Measurements from ENCODE around the gene RALY. TPM values are rescaled to one million over a fixed set of nuclear protein-coding genes. Genes with fewer than 3 reads are reported as not detected.
A peak's percentile ranks its signal among the peaks of the same experiment; 100 is the strongest.

Gene RALY
- total and polyA plus RNA-seq, 3 experiments from 2014 or later, result 159 to 230 (median 160) TPM

- H3K27ac ChIP-seq (ENCODE audit: low read depth, low read length), result no peak overlapping the region
- ChIA-PET CTCF (interaction anchor here (1.2 to 4.2 kb wide), 2 partner anchors 152 kb away, joined by 3 to 45 read pairs; no protein-coding TSS in a partner anchor), POLR2A (no interaction called here)
- no peak for DNase-seq
- H3K36me3 ChIP-seq (ENCODE audit: insufficient read depth, low read length), result peaks cover 5% of the 10 kb centered on the region
- peaks cover 0 to 30% (median 3%) of the 10 kb centered on the region in 3 donors for H3K36me3 Mint-ChIP-seq
- no peak overlapping the region for H3K4me3 Mint-ChIP-seq
- H3K27me3 Mint-ChIP-seq, result no peaks in the 10 kb centered on the region
- H3K9me3 Mint-ChIP-seq, result no peaks in the 10 kb centered on the region
- peaks cover 13% of the 10 kb centered on the region for H3K4me1 ChIP-seq (ENCODE audit: insufficient read depth, low read length)
- no peak overlapping the region for H3K4me3 ChIP-seq (ENCODE audit: low read length)
- peaks cover 52 to 82% (median 69%) of the 10 kb centered on the region in 3 donors for H3K4me1 Mint-ChIP-seq
- H3K9me3 ChIP-seq (ENCODE audit: low read length), result no peaks in the 10 kb centered on the region
- no peaks in the 10 kb centered on the region for H3K27me3 ChIP-seq (ENCODE audit: insufficient read depth, low read length, poor library complexity, severe bottlenecking)
- H3K27ac Mint-ChIP-seq, result peak overlapping the region in 4 of 8 donors; percentile 22 to 85 (median 48)
These were observed 72.9 kb downstream of the RALY start for GRCh38 chr20:34066476-34067090.

DNA sequence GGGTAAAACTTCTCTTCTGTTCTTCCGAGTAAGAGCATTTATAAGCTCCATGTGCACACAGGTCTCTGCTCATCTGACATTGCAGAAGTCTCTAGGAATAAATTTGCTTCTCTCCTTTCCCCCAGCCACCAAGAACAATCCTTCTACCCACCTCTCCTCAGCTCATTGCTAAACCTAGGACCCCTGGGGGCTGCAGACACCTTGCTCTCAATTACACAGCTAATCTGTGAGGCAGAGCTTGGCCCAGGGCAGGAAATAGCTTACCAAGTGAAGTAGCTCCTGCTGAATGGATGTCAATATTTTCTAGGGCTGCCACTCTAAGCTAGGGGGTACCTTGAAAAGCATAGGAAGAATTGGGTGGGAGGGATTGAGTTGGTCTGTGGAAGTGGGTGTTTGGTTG, 74.3 kb downstream of the RALY start:
- Mint-ChIP-seq H3K9me3 (no peaks in the 10 kb centered on the region), H3K27ac (peak overlapping the region; percentile 11 to 91 (median 67)), H3K4me1 (peaks cover 43 to 73% (median 62%) of the 10 kb centered on the region in 3 donors), H3K4me3 (no peak overlapping the region), H3K36me3 (peaks cover 0 to 42% (median 4%) of the 10 kb centered on the region in 3 donors), H3K27me3 (no peaks in the 10 kb centered on the region)
- CTCF ChIA-PET, result interaction anchor here (1.0 to 4.2 kb wide), 8 partner anchors 10 to 153 kb away, joined by 3 to 45 read pairs (median 4); no protein-coding TSS in a partner anchor
- Histone ChIP-seq H3K27me3 (ENCODE audit: insufficient read depth, low read length, poor library complexity, severe bottlenecking) (no peaks in the 10 kb centered on the region), H3K4me3 (ENCODE audit: low read length) (no peak overlapping the region), H3K9me3 (ENCODE audit: low read length) (no peaks in the 10 kb centered on the region), H3K4me1 (ENCODE audit: insufficient read depth, low read length) (peaks cover 13% of the 10 kb centered on the region), H3K36me3 (ENCODE audit: insufficient read depth, low read length) (peaks cover 7% of the 10 kb centered on the region), H3K27ac (ENCODE audit: low read depth, low read length) (no peak overlapping the region)
- DNase-seq, result no peak
- POLR2A ChIA-PET, result no interaction called here

- peak; percentile 24 to 69 (median 39) for DNase-seq
- Mint-ChIP-seq H3K9me3 (no peaks in the 10 kb centered on the region), H3K27ac (peak overlapping the region in 7 of 8 donors; percentile 37 to 78 (median 68)), H3K27me3 (no peaks in the 10 kb centered on the region), H3K36me3 (peaks cover 0 to 46% (median 4%) of the 10 kb centered on the region in 3 donors), H3K4me3 (no peak overlapping the region), H3K4me1 (peaks cover 39 to 60% (median 52%) of the 10 kb centered on the region in 3 donors)
- Histone ChIP-seq H3K4me1 (ENCODE audit: insufficient read depth, low read length) (peaks cover 13% of the 10 kb centered on the region), H3K4me3 (ENCODE audit: low read length) (no peak overlapping the region), H3K36me3 (ENCODE audit: insufficient read depth, low read length) (peaks cover 19% of the 10 kb centered on the region), H3K9me3 (ENCODE audit: low read length) (no peaks in the 10 kb centered on the region), H3K27ac (ENCODE audit: low read depth, low read length) (no peak overlapping the region), H3K27me3 (ENCODE audit: insufficient read depth, low read length, poor library complexity, severe bottlenecking) (no peaks in the 10 kb centered on the region)
- ChIA-PET POLR2A (interaction anchor here (0.5 kb wide), 1 partner anchor 108 kb away, joined by 3 read pairs; no protein-coding TSS in a partner anchor), CTCF (interaction anchor here (0.6 to 4.2 kb wide), 19 partner anchors 8 to 259 kb away, joined by 3 to 45 read pairs (median 4); partner anchors contain the start of genes CHMP4B and EIF2S2)
These were observed 75.8 kb downstream of the RALY start for GRCh38 chr20:34069341-34070078.

GRCh38 chr20:34070079-34070439, 76.3 kb downstream of the RALY start:
- Mint-ChIP-seq H3K9me3 (no peaks in the 10 kb centered on the region), H3K36me3 (peaks cover 0 to 48% (median 2%) of the 10 kb centered on the region in 3 donors), H3K27ac (peak overlapping the region in 4 of 8 donors; percentile 17 to 77 (median 52)), H3K4me1 (peaks cover 36 to 55% (median 48%) of the 10 kb centered on the region in 3 donors), H3K4me3 (no peak overlapping the region), H3K27me3 (no peaks in the 10 kb centered on the region)
- CTCF ChIA-PET, result interaction anchor here (0.9 to 4.2 kb wide), 9 partner anchors 10 to 155 kb away, joined by 3 to 45 read pairs (median 4); partner anchors contain the start of gene EIF2S2
- Histone ChIP-seq H3K36me3 (ENCODE audit: insufficient read depth, low read length) (peaks cover 19% of the 10 kb centered on the region), H3K4me1 (ENCODE audit: insufficient read depth, low read length) (peaks cover 13% of the 10 kb centered on the region), H3K4me3 (ENCODE audit: low read length) (no peak overlapping the region), H3K27ac (ENCODE audit: low read depth, low read length) (no peak overlapping the region), H3K27me3 (ENCODE audit: insufficient read depth, low read length, poor library complexity, severe bottlenecking) (no peaks in the 10 kb centered on the region), H3K9me3 (ENCODE audit: low read length) (no peaks in the 10 kb centered on the region)
- DNase-seq, result no peak
- POLR2A ChIA-PET, result no interaction called here

DNA sequence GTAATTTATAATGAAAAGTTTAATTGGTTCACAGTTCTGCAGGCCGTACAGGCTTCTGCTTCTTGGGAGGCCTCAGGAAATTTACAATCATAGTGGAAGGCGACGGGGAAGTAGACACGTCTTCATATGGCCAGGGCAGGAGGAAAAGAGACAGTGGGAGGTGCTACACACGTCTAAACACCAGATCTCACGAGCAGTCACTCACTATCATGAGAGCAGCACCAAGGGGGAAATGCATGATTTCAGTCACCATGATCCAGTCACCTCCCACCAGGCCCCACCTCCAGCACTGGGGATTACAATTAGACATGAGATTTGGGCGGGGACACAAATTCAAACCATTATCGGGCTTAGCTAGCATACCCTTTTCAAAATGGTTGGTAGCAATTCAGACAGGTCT, 77.1 kb downstream of the RALY start:
- Histone ChIP-seq H3K27me3 (ENCODE audit: insufficient read depth, low read length, poor library complexity, severe bottlenecking) (no peaks in the 10 kb centered on the region), H3K9me3 (ENCODE audit: low read length) (no peaks in the 10 kb centered on the region), H3K4me3 (ENCODE audit: low read length) (no peak overlapping the region), H3K36me3 (ENCODE audit: insufficient read depth, low read length) (peaks cover 23% of the 10 kb centered on the region), H3K4me1 (ENCODE audit: insufficient read depth, low read length) (peaks cover 13% of the 10 kb centered on the region), H3K27ac (ENCODE audit: low read depth, low read length) (no peak overlapping the region)
- H3K4me3 Mint-ChIP-seq, result no peak overlapping the region
- ChIA-PET CTCF (interaction anchor here (0.6 to 4.2 kb wide), 3 partner anchors 138 to 156 kb away, joined by 3 to 45 read pairs (median 6); no protein-coding TSS in a partner anchor), POLR2A (no interaction called here)
- DNase-seq, result no peak
- no peaks in the 10 kb centered on the region for H3K9me3 Mint-ChIP-seq
- H3K36me3 Mint-ChIP-seq, result peaks cover 0 to 46% (median 3%) of the 10 kb centered on the region in 3 donors
- H3K27ac Mint-ChIP-seq, result peak overlapping the region in 3 of 8 donors; percentile 36 to 74 (median 57)
- H3K4me1 Mint-ChIP-seq, result peaks cover 30 to 48% (median 41%) of the 10 kb centered on the region in 3 donors
- no peaks in the 10 kb centered on the region for H3K27me3 Mint-ChIP-seq

DNA sequence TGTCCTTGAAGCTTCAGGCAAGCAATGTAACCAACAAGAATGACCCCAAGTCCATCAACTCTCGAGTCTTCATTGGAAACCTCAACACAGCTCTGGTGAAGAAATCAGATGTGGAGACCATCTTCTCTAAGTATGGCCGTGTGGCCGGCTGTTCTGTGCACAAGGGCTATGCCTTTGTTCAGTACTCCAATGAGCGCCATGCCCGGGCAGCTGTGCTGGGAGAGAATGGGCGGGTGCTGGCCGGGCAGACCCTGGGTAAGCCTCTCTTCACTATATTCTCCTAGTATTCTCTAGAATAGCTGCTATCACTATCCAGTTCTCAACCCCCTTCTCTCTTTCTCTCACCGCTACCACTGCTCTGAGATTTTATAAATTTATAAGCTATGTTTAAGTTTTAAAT, 78.4 kb downstream of the RALY start:
- H3K27me3 ChIP-seq (ENCODE audit: insufficient read depth, low read length, poor library complexity, severe bottlenecking), result no peaks in the 10 kb centered on the region
- H3K27ac ChIP-seq (ENCODE audit: low read depth, low read length), result no peak overlapping the region
- peaks cover 25 to 42% (median 35%) of the 10 kb centered on the region in 3 donors for H3K4me1 Mint-ChIP-seq
- ChIA-PET POLR2A (no interaction called here), CTCF (interaction anchor here (0.7 to 0.9 kb wide), 3 partner anchors 36 to 404 kb away, joined by 3 read pairs; no protein-coding TSS in a partner anchor)
- no peak overlapping the region for H3K4me3 ChIP-seq (ENCODE audit: low read length)
- H3K36me3 ChIP-seq (ENCODE audit: insufficient read depth, low read length), result peaks cover 26% of the 10 kb centered on the region
- DNase-seq, result no peak
- H3K4me1 ChIP-seq (ENCODE audit: insufficient read depth, low read length), result peaks cover 13% of the 10 kb centered on the region
- H3K36me3 Mint-ChIP-seq, result peaks cover 0 to 56% (median 8%) of the 10 kb centered on the region in 3 donors
- H3K4me3 Mint-ChIP-seq, result no peak overlapping the region
- peak overlapping the region in 2 of 8 donors; percentile 12 to 29 for H3K27ac Mint-ChIP-seq
- no peaks in the 10 kb centered on the region for H3K9me3 Mint-ChIP-seq
- no peaks in the 10 kb centered on the region for H3K9me3 ChIP-seq (ENCODE audit: low read length)
- no peaks in the 10 kb centered on the region for H3K27me3 Mint-ChIP-seq

- Mint-ChIP-seq H3K27me3 (no peaks in the 10 kb centered on the region), H3K4me1 (peaks cover 24 to 37% (median 33%) of the 10 kb centered on the region in 3 donors), H3K9me3 (no peaks in the 10 kb centered on the region), H3K36me3 (peaks cover 0 to 60% (median 8%) of the 10 kb centered on the region in 3 donors), H3K27ac (peak overlapping the region in 2 of 8 donors; percentile 13 to 51), H3K4me3 (no peak overlapping the region)
- Histone ChIP-seq H3K9me3 (ENCODE audit: low read length) (no peaks in the 10 kb centered on the region), H3K27ac (ENCODE audit: low read depth, low read length) (no peak overlapping the region), H3K36me3 (ENCODE audit: insufficient read depth, low read length) (peaks cover 33% of the 10 kb centered on the region), H3K4me3 (ENCODE audit: low read length) (no peak overlapping the region), H3K4me1 (ENCODE audit: insufficient read depth, low read length) (peaks cover 13% of the 10 kb centered on the region), H3K27me3 (ENCODE audit: insufficient read depth, low read length, poor library complexity, severe bottlenecking) (no peaks in the 10 kb centered on the region)
- DNase-seq, result no peak
- CTCF ChIA-PET, result interaction anchor here (0.7 to 0.9 kb wide), 2 partner anchors 36 to 405 kb away, joined by 3 read pairs; no protein-coding TSS in a partner anchor
- POLR2A ChIA-PET, result no interaction called here
These were observed 79.1 kb downstream of the RALY start for GRCh38 chr20:34072778-34073177.

All from CD8-positive, alpha-beta memory T cell (primary cell).